GM12891 (cell line): Measurements from ENCODE around the gene COA1.
"Not testable (repeated sequence)": the region's sequence is repeated elsewhere in the genome, so short reads cannot be mapped to it uniquely, and the experiment has no call there.

Experiments
- DNase-seq: peaks from one replicate; pipeline ENCODE4 v3.0.0; 2011; ENCODE audit warnings: low spot score; ENCODE audit not compliant: insufficient read length
- FAIRE-seq: peaks from 2 replicates; lab custom pipeline; 2011; peaks lifted over from hg19 to GRCh38; lab: Jason Lieb, UNC
- PAX5 ChIP-seq: IDR thresholded peaks from 2 replicates; pipeline ENCODE4 v1.6.1; 2011; ENCODE audit warnings: low read length, moderate library complexity, mild to moderate bottlenecking; ENCODE audit not compliant: insufficient read depth, severe bottlenecking
- POLR2A ChIP-seq: IDR thresholded peaks from 2 replicates; pipeline ENCODE4 v1.6.1; 2011; ENCODE audit warnings: low read depth, low read length, control low read depth
- POLR2AphosphoS5 ChIP-seq: IDR thresholded peaks from 2 replicates; pipeline ENCODE4 v1.6.1; 2011; ENCODE audit warnings: low read depth, low read length, control low read depth
- POU2F2 ChIP-seq: IDR thresholded peaks from 2 replicates; pipeline ENCODE4 v1.6.1; 2011; ENCODE audit warnings: low read depth, mild to moderate bottlenecking, control low read depth, low read length, moderate library complexity
- SPI1 ChIP-seq: IDR thresholded peaks from 2 replicates; pipeline ENCODE4 v1.6.1; 2011; ENCODE audit warnings: low read depth, low read length, control low read depth
- TAF1 ChIP-seq: IDR thresholded peaks from 2 replicates; pipeline ENCODE4 v1.6.1; 2011; ENCODE audit warnings: low read depth, low read length, control low read depth

Gene COA1

DNA sequence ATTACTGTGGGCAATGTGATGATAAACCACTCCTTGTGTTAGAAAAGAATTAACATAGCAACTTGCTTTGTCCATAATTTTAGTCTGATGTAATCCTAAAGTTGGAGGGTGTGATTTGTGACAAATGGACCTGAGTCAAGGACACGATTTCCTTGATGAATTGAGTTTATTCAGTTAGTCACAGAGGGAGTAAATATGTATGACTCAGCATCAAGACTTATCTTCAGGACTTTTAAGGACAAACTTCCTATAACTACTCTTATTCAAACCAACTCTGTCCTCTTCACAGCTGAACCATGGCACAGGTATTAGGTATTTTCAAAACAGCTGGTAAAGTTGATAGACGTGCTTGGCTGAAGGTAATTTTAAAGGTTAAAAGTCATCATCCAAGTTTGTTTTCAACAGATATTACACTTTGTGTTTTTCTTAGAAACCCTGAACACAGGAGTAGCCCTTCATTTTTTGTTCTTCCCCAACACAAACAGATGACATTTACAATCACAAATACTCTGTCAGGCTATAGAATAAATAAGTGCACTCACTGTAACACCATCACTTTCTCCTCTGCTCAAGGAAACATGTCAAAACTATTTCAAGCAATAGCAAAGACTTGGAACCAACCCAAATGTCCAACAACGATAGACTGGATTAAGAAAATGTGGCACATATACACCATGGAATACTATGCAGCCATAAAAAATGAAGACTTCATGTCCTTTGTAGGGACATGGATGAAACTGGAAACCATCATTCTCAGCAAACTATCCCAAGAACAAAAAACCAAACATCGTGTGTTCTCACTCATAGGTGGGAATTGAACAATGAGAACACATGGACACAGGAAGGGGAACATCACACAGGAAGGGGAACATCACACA is 54.5 kb downstream of the COA1 start:
- no peak for TF ChIP-seq PAX5
- TF ChIP-seq POLR2A, result no peak
- DNase-seq (no peak), FAIRE-seq (no peak)

DNA sequence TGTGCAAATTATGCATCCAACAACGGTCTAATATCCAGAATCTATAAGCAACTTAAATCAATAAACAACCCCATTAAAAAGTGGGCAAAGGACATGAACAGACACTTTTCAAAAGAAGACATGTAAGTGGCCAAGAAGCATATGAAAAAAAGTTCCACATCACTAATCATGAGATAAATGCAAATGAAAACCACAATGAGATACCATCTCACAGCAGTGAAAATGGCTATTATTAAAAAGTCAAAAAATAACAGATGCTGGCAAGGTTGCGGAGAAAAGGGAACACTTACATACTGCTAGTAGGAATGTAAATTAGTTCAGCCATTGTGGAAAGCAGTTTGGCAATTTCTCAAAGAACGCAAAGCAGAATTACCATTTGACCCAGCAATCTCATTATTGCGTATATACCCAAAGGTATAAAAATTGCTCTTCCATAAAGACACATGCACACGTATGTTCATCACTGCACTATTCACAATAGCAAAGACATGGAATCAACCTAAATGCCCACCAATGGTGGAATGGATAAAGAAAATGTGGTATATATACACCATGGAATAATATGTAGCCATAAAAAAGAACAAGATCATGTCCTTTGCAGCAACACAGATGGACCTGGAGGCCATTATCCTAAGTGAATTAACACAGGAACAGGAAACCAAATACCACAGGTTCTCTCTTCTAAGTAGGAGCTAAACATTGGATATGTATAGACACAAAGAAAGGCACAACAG is 55.9 kb downstream of the COA1 start:
- not testable (repeated sequence) for FAIRE-seq, DNase-seq
- TF ChIP-seq SPI1, result 0 out of 2 replicates have a peak, but pooled peaks have one; percentile 3

DNA sequence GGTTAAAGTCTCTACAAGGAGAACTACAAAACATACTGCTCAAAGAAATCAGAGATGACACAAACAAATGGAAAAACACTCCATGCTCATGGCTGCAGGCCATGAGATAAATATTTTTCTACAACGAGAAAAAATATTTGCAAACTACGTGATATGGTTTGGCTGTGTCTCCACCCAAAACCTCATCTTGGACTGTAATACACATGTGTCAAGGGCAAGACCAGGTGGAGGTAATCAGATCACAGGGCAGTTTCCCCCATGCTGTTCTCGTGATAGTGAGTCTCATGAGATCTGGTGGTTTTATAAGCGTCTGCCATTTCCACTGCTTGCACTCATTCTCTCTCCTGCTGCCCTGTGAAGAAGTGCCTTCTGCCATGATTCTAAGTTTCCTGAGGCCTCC is 57.8 kb downstream of the COA1 start:
- DNase-seq (no peak), FAIRE-seq (no peak)
- no peak for TF ChIP-seq PAX5
- TF ChIP-seq TAF1, result no peak
- no peak for TF ChIP-seq SPI1
- TF ChIP-seq POLR2A, result no peak
- no peak for TF ChIP-seq POU2F2
- no peak for TF ChIP-seq POLR2AphosphoS5

DNA sequence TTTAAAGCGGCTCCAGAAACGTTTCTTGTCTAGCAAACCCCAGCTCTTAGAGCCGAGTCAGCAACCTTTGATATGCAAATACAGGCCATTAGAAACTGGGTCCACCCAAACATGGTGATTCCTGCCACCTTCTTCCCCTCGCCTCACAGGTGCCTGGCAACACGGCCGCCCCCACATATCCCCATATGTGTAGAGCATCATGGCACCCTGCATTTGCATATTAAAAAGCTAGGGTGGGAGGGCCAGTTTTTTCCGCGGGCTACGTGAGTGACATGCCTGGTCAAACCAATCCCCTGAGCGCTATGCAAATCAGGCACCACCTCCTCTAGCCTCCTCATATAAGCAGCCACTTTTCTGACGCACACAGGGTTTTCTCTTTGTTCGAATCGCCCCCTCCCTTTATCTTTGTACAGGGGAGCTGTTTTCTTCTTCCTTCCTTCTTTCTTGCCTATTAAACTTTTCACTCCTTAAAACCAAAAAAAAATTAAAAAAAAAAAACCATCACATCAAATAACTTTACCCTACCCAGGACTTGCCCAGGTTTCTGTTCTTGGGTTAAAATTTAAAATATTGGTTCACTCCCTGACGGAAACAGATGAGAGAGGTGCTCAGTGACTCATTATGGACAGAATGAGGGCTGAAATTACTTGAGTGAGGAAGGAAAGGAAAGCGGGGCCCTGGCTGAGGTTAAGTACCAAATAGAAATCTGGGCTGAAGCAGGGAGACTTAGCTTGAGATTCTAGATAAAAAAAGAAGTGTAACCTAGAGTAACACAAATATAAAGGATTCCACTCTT is 59.8 kb downstream of the COA1 start:
- DNase-seq (no peak), FAIRE-seq (no peak)
- TF ChIP-seq SPI1 (no peak), POU2F2 (peak; percentile 88; the same call in 1 of the 2 replicates), POLR2AphosphoS5 (no peak), POLR2A (no peak)

DNA sequence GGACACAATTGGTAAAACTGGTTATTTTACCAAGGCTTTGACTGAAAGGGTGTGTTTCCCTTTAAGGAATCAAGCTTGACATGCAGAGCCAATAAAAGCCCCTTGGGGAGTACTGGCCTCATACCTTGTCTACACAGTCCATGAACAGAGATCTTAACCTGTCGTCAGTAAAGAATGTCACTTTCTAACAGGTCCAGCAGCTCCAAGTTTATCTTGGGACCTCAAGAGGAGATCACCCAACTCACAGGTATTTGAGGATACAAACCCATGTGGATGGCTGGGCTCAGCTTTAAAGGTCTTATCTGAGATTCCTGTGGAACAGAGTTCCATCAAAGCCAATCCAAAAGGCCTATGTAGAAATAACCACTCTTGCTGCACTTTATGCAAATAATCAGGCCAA is 61.3 kb downstream of the COA1 start:
- TF ChIP-seq POLR2A, result no peak
- FAIRE-seq (no peak), DNase-seq (no peak)

DNA sequence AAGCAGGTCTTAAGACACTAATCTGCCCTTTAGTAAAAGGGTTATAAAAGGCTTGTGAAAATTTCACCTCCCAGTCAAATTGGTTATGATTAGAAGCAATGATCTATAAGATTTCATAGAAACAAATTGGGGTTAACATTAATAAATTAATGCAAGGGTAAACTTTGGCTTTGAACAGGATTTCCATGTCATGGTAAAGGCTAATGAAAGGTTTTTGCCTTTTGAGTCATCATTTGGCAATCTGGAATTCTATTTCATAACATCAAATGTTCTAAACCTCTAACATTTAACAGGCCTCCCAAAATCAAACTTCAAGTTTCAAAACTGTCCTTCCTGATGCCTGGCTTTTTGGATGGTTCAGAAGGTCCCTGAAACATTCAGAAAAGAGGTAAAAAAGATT is 62.4 kb downstream of the COA1 start:
- TF ChIP-seq PAX5 (no peak), POU2F2 (no peak), TAF1 (no peak), SPI1 (no peak), POLR2A (no peak), POLR2AphosphoS5 (no peak)
- FAIRE-seq (no peak), DNase-seq (no peak)

DNA sequence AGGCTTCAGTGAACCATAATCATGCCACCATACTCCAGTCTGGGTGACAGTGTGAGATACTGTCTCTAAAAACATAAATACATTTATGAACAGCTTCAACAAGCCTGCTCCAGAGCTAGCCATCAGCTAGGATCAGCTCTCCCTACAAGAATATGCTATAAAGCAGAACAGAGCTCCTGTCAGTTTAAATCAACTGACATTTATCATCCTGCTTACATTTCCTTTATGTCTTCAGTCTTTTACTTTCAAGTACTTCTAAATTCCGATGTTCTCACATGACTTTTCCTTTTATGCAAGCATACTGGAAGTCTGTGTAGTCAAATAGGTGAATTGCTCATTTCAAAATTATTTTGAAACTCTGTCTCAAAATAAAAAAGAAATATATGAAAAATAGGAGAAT is 64.6 kb downstream of the COA1 start:
- no peak for DNase-seq
- no peak for FAIRE-seq
- TF ChIP-seq SPI1, result no peak
- TF ChIP-seq POLR2AphosphoS5, result no peak
- TF ChIP-seq POU2F2, result no peak
- no peak for TF ChIP-seq PAX5
- no peak for TF ChIP-seq POLR2A
- no peak for TF ChIP-seq TAF1

DNA sequence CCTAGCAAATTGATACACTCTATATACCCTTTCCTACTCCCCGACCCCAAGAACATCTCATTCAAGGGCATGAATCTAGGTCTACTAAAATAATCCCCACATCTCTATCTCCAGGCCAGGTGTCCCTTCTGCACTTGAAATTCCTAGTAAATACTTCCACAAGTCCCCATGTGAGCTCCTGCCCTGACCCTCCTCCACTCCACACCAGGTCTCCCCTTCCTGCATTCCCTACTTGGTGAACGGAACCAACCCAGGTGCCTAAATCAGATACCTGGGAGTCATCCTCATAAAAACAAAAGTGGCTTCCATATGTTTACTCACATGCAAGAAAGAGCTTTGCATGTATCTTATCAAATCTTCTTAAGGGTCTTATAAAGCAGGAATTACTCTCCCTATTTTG is 69.2 kb downstream of the COA1 start:
- TF ChIP-seq SPI1, result no peak
- TF ChIP-seq POLR2A, result no peak
- TF ChIP-seq POLR2AphosphoS5, result no peak
- TF ChIP-seq PAX5, result no peak
- no peak for TF ChIP-seq TAF1
- TF ChIP-seq POU2F2, result no peak
- DNase-seq (no peak), FAIRE-seq (no peak)

DNA sequence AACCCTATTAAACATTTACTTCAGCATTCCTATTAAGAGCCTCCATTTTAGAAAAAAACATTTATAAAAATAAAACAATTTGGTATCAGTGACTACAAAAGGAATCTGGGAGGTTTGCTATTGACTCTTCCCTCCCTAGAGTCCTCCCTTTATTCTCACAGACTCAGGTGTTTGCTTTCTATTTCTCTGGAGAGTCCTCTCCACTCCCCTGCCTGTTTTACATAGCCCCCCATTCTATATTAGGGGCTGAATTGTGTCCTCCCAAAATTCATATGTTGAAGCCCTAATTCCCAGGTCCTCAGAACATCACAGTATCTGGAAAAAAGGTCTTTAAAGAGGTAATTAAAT is 69.8 kb downstream of the COA1 start:
- TF ChIP-seq POLR2AphosphoS5 (no peak), TAF1 (no peak), POLR2A (no peak), SPI1 (no peak), PAX5 (no peak), POU2F2 (no peak)
- no peak for DNase-seq
- FAIRE-seq, result no peak

DNA sequence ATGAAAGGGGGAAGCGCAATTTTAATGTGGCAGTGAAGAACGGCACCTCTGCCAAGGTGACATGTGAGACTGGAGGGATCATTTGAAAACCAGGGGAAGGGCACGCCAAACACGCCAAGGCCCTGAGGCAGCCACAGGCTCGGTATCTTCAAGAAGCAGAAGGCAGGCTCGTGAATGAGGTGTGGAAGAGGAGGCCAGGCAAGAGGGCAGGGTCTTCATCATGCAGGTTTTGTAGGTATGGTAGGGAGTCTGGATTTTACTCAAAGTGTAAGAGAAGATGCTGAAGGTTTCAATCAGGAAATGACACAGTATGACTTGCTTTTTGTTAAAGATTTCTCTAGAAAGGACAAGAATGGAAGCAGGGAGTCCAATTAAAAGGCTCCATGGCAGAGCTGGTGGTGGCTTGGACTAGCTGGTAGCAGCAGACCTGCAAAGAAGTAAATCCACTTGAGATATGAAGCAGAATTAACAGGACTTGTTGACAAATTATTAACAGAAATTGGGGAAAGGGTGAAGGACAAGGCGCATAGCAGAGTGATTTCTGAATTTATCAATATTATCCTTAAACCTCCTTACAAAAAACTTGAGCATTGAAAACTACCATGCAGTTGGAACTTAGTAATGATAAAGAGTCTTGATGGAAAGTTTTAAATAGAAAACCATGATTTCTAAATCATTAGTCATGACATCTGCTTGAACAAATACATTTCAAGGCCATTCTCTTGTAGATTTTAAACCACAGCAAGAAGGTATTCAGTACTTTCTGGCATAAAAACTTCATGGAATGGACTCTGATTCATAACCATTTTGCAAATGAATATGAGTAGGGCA is 70.4 kb downstream of the COA1 start:
- FAIRE-seq (peak; percentile 78), DNase-seq (no peak)
- TF ChIP-seq POLR2AphosphoS5, result no peak
- no peak for TF ChIP-seq PAX5
- TF ChIP-seq SPI1, result no peak
- no peak for TF ChIP-seq TAF1
- TF ChIP-seq POU2F2, result no peak
- no peak for TF ChIP-seq POLR2A
